Heart left ventricle (tissue), 13 donors: ENCODE results near the gene SHISA8.

Experiments
- CTCF ChIP-seq, 12 donors: fragments of 200-600 bp; sonication (generic) in 4 of 12; IDR thresholded peaks; one replicate each; pipeline versions ENCODE4 v1.5.0 to v1.8.0; 2018 to 2022; ENCODE audit warnings: antibody characterized with exemption in 12 of 12, mild to moderate bottlenecking in 5 of 12
- POLR2A ChIP-seq, 2 donors: fragments of 450-650 bp; IDR thresholded peaks; one replicate each; pipeline ENCODE4 v1.6.1; 2017; ENCODE audit warnings: antibody characterized with exemption in 2 of 2, mild to moderate bottlenecking in 2 of 2, moderate library complexity in 2 of 2
- donor health status: ischemic (EF 13 %, LVEDD 7.1; RV severe dilation, severe dysfunction).
- donor health status: DM: no; HTN: yes; CAD: no.
- donor health status: DM: no; HTN: no; CAD: no.
- donor health status: ischemic (EF 25% LVEDD 6.9; RV normal size, moderate dysfunction).
- donor health status: ischemic (EF 25% LVEDD 5.7; RV mildly dilated, moderate dysfunction).
- donor health status: ischemic (EF 35%, LVEDD 5.7; RV mildly dilated, moderate dysfunction).
- donor health status: nonischemic (EF 11% LVEDD 7.7; RV severe dilation, severe dysfunction).
- donor health status: DM: yes; HTN: yes; CAD: no.
- donor health status: PGD.
- donor health status: ischemic (EF 29% LVEDD 5.4; RV normal size, mild dysfunction).
- donor health status: nonischemic (EF 23%, LVEDD 6.1; RV moderate dilation, normal function).

GRCh38 chr22:41920271-41920976 lies 5.5 kb upstream of the SHISA8 start:
- TF ChIP-seq POLR2A (IDR thresholded peaks at IDR 0.05) (no peak), CTCF (IDR thresholded peaks at IDR 0.05) (no peak)
